Endodermal cell (in vitro differentiated cells): ENCODE data around the gene PODXL2. TPM values are rescaled to one million over a fixed set of nuclear protein-coding genes. Genes with fewer than 3 reads are reported as not detected.
A peak's percentile ranks its signal among the peaks of the same experiment; 100 is the strongest.

Experiments
- DNase-seq: peaks from one replicate; pipeline ENCODE4 v3.0.0-alpha.2; 2017
- H3K27ac ChIP-seq: 2 replicates; pipeline ENCODE4 v1.5.1; 2013; ENCODE audit warnings: mild to moderate bottlenecking, low read depth, low read length, moderate library complexity
- H3K27me3 ChIP-seq: 2 replicates; pipeline ENCODE4 v1.6.1; 2013; ENCODE audit warnings: mild to moderate bottlenecking, low read length, moderate library complexity; ENCODE audit not compliant: insufficient read depth, control insufficient read depth, poor library complexity, severe bottlenecking
- H3K36me3 ChIP-seq: 2 replicates; pipeline ENCODE4 v1.7.0; 2013; ENCODE audit warnings: mild to moderate bottlenecking, low read length, moderate library complexity; ENCODE audit not compliant: control insufficient read depth, insufficient read depth
- H3K4me1 ChIP-seq: one replicate; pipeline ENCODE4 v1.7.0; 2013; ENCODE audit warnings: low read length; ENCODE audit not compliant: control insufficient read depth, insufficient read depth
- H3K4me3 ChIP-seq: 2 replicates; pipeline ENCODE4 v1.5.1; 2013; ENCODE audit warnings: mild to moderate bottlenecking, low read length, moderate library complexity
- H3K9ac ChIP-seq: 2 replicates; pipeline ENCODE4 v1.6.1; 2013; ENCODE audit warnings: mild to moderate bottlenecking, low read length, moderate library complexity; ENCODE audit not compliant: poor library complexity, severe bottlenecking; ENCODE audit errors: extremely low read depth
- H3K9me3 ChIP-seq: 2 replicates; pipeline ENCODE4 v1.6.1; 2013; ENCODE audit warnings: mild to moderate bottlenecking, low read length, moderate library complexity; ENCODE audit not compliant: control insufficient read depth
- H3K27ac Mint-ChIP-seq: 2 replicates; pipeline ENCODE4 v1.8.0; 2020; ENCODE audit warnings: mixed read lengths
- H3K27me3 Mint-ChIP-seq: 2 replicates; pipeline ENCODE4 v1.8.0; 2021; ENCODE audit warnings: mild to moderate bottlenecking, mixed read lengths; ENCODE audit not compliant: insufficient read depth
- H3K36me3 Mint-ChIP-seq: 2 replicates; pipeline ENCODE4 v1.8.0; 2020; ENCODE audit warnings: low read depth, mixed read lengths
- H3K4me1 Mint-ChIP-seq: 2 replicates; pipeline ENCODE4 v1.8.0; 2020; ENCODE audit warnings: mixed read lengths
- H3K4me3 Mint-ChIP-seq: 2 replicates; pipeline ENCODE4 v1.8.0; 2020; ENCODE audit warnings: mild to moderate bottlenecking, moderate library complexity, mixed read lengths
- H3K9me3 Mint-ChIP-seq: 2 replicates; pipeline ENCODE4 v1.8.0; 2020; ENCODE audit warnings: mild to moderate bottlenecking, mixed read lengths
- WGBS, 2 experiments: methylation state at CpG; one replicate each; pipeline versions ENCODE4 v1.1.5 to v1.1.7; 2013; ENCODE audit warnings: missing lambda C conversion rate in 2 of 2, mixed read lengths in 1 of 2; ENCODE audit not compliant: insufficient coverage in 1 of 2, insufficient read length in 1 of 2; 5-methylcytosine and 5-hydroxymethylcytosine counted together
- total RNA-seq, 2 donors: library from RNA; stranded (reverse); fragmentation: NEBNext Ultra II Directional in 1 of 2; extraction: Animal tissue kit (Norgen Biotek cat#: 25700) in 1 of 2; gene quantifications; 2 replicates in 1 of 2; 3 replicates in 1 of 2; pipeline ENCODE4 v1.2.1, GENCODE V29; 2021
- TF ChIP-seq, protein P1 (sequence below): fragments of 200-600 bp; sonication (generic); conservative IDR thresholded peaks from 2 replicates; pipeline ENCODE4 v1.5.0; 2021; ENCODE audit warnings: antibody characterized with exemption, mild to moderate bottlenecking

The PODXL2 gene
- total RNA-seq, 2 donors from 2014 or later = 11.8 to 16.5 TPM

DNA sequence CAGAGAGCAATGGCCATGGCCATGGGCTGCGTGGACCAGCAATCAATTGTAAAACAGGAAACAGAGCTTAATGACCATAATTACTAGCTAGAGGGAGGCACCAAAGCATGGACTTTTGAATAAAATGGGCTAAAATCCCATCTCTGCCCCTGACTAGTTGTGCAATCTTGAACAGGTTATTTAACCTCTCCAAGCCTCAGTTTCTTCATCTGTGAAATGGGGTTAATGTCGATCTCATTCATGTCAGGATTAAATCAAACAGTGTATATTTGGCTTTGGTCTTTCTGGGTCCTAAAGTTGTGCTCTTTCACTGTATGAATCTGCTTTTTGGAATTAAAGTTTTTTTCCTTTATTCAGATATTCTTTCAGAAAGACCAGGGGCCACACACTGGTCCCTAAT is 79.9 kb downstream of the PODXL2 start:
- Histone ChIP-seq H3K4me3 (no peak overlapping the region), H3K27ac (no peak overlapping the region), H3K27me3 (peaks cover 5% of the 10 kb centered on the region), H3K36me3 (no peaks in the 10 kb centered on the region), H3K9me3 (no peaks in the 10 kb centered on the region), H3K4me1 (no peaks in the 10 kb centered on the region), H3K9ac (no peak overlapping the region)
- TF ChIP-seq, protein P1, sequence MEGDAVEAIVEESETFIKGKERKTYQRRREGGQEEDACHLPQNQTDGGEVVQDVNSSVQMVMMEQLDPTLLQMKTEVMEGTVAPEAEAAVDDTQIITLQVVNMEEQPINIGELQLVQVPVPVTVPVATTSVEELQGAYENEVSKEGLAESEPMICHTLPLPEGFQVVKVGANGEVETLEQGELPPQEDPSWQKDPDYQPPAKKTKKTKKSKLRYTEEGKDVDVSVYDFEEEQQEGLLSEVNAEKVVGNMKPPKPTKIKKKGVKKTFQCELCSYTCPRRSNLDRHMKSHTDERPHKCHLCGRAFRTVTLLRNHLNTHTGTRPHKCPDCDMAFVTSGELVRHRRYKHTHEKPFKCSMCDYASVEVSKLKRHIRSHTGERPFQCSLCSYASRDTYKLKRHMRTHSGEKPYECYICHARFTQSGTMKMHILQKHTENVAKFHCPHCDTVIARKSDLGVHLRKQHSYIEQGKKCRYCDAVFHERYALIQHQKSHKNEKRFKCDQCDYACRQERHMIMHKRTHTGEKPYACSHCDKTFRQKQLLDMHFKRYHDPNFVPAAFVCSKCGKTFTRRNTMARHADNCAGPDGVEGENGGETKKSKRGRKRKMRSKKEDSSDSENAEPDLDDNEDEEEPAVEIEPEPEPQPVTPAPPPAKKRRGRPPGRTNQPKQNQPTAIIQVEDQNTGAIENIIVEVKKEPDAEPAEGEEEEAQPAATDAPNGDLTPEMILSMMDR = no peak
- no peak overlapping the region for H3K27ac Mint-ChIP-seq
- DNase-seq = no peak
- no peaks in the 10 kb centered on the region for H3K36me3 Mint-ChIP-seq
- peaks cover 7% of the 10 kb centered on the region for H3K9me3 Mint-ChIP-seq
- H3K27me3 Mint-ChIP-seq = peaks cover 5% of the 10 kb centered on the region
- WGBS, 2 experiments = 73 to 100% methylated on average over 1 to 2 of the region's 2 CpGs
- H3K4me3 Mint-ChIP-seq = no peak overlapping the region
- H3K4me1 Mint-ChIP-seq = peaks cover 20% of the 10 kb centered on the region

DNA sequence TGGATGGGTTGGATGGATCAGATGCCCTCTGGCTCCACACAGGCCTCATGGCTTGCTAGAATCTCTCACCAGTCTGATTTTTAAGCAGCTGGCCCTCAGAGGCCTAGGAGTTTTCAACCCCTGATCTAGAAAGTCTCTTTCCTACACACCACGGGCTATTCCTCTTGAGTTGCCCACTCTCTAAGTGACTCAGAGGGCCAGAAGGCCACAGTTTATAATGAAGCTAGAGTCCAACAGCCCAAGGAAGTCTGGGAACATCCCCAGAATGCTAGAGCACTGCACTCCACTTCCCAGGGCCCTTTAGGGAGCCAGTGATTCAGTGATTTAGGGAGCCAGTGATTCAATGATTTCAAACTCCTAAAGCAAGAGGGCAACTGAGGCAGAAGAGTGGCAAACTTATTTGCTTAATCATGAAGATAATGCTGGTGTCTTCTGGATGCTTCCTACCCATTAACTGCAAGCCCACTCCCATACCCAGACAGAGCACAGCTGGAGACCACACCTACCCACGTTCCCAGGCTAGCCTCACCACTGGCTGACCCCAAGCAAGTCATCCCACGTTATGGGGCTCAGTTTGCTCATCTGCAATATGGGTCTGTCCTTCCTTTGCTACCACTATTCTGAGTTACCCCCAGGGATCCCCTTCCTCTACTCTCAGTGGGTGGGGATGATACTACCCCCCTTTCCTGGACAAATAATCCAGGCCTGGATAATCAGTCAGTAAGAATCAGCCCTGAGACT is 80.5 kb downstream of the PODXL2 start:
- H3K27me3 Mint-ChIP-seq = peaks cover 9% of the 10 kb centered on the region
- no peaks in the 10 kb centered on the region for H3K36me3 Mint-ChIP-seq
- H3K9me3 Mint-ChIP-seq = peaks cover under 1% of the 10 kb centered on the region
- H3K27ac Mint-ChIP-seq = no peak overlapping the region
- WGBS, 2 experiments = 75 to 88% methylated on average over 1 to 3 of the region's 3 CpGs
- Histone ChIP-seq H3K36me3 (no peaks in the 10 kb centered on the region), H3K4me3 (no peak overlapping the region), H3K27ac (no peak overlapping the region), H3K4me1 (peaks cover 3% of the 10 kb centered on the region), H3K27me3 (peaks cover 5% of the 10 kb centered on the region), H3K9me3 (no peaks in the 10 kb centered on the region), H3K9ac (no peak overlapping the region)
- peaks cover 26% of the 10 kb centered on the region for H3K4me1 Mint-ChIP-seq
- no peak overlapping the region for H3K4me3 Mint-ChIP-seq
- peak; percentile 22 for DNase-seq
- TF ChIP-seq, protein P1 = no peak

DNA sequence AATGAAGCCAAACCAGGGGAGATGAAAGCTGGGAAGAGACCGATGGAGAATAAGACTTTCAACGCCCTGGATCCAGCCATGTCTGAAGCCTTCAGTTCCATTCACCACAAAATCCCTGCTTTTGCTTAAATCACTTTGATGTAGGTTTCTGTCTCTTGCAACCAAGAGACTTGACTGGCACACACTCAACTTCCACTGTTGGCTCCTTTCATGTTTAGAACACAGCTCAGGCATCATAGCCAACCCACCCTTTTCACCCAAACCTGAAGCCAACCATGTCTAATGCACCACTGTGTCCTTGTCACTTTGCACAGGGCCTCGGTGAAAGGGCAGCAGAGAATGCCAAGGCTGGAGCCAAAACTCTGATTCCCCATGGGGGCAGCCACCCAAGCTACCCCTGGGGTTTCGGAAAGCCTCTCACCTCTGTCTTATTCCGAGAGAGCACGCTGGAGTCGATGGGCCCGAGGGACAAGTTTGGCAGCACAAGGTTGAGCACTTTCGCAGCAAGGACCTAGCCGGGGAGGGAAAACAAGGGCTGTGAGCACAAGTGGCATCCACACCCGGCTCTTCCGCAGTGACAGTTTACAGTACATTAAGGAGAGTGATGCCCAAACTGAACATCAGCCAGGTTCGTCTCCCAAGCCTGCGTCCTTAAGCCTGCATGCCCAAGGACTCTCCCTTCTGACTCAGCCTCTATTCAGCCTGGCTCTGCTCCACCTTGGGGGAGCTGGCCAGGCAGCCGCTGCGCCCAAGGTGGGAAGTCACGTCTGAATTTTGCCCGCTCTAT is 81.4 kb downstream of the PODXL2 start:
- H3K9me3 ChIP-seq = no peaks in the 10 kb centered on the region
- H3K27me3 Mint-ChIP-seq = peaks cover 12% of the 10 kb centered on the region
- no peak overlapping the region for H3K27ac ChIP-seq
- no peak overlapping the region for H3K9ac ChIP-seq
- no peaks in the 10 kb centered on the region for H3K36me3 Mint-ChIP-seq
- H3K27me3 ChIP-seq = peaks cover 5% of the 10 kb centered on the region
- no peak overlapping the region for H3K4me3 Mint-ChIP-seq
- no peak overlapping the region for H3K4me3 ChIP-seq
- TF ChIP-seq, protein P1 = no peak
- 90 to 98% methylated on average over 16 to 18 of the region's 18 CpGs for WGBS, 2 experiments
- H3K4me1 ChIP-seq = peaks cover 3% of the 10 kb centered on the region
- DNase-seq = peak; percentile 34
- H3K27ac Mint-ChIP-seq = no peak overlapping the region
- peaks cover 27% of the 10 kb centered on the region for H3K4me1 Mint-ChIP-seq
- H3K36me3 ChIP-seq = no peaks in the 10 kb centered on the region
- H3K9me3 Mint-ChIP-seq = no peaks in the 10 kb centered on the region
